HG03575 (cell line): ENCODE measurements around the gene SLC29A1.
"Not testable (repeated sequence)": the region's sequence is repeated elsewhere in the genome, so short reads cannot be mapped to it uniquely, and the experiment has no call there.

Source experiments
- ATAC-seq: cut with Tn5 transposase; IDR thresholded peaks from one replicate; pipeline ENCODE4 v1.9.1; 2021; ENCODE audit not compliant: unreplicated experiment, insufficient number of reproducible peaks, low FRiP score; ENCODE audit errors: extremely low read depth

Gene SLC29A1

DNA sequence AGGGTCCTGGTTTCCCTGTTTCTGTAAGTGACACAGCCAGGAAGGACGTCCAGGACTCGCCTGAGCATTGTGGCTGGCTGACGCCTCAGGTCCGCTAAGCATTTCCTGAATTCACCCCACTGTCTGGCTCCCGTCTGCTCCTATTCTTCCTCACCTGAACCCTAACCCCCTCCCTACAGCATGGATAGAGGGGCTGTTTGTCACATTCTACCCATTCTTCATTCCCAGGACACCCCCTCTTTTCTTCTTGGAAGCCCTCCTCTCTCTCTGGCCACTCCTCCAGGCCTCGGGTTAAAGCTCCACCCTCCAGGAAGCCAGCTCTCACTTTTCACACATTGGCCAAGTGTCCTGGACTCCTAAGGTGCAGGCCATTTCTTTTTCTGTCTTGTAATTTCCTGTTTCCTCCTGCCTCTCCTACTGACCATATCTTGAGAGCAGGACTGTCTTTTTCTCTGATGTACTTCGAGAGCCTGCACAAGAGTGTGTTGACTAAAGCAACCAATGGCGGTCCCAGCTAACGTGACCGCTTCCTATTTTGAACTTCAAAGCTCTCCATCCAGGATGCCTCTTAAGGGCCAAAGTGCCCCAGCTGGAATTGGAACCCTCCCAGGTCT lies 30.9 kb upstream of the SLC29A1 start:
- ATAC-seq = no peak

GRCh38 chr6:44193307-44193910 lies 30.0 kb upstream of the SLC29A1 start:
- ATAC-seq = no peak

GRCh38 chr6:44194326-44194725 lies 29.1 kb upstream of the SLC29A1 start:
- ATAC-seq = no peak

GRCh38 chr6:44196351-44196750 lies 27.0 kb upstream of the SLC29A1 start:
- not testable (repeated sequence) for ATAC-seq

DNA sequence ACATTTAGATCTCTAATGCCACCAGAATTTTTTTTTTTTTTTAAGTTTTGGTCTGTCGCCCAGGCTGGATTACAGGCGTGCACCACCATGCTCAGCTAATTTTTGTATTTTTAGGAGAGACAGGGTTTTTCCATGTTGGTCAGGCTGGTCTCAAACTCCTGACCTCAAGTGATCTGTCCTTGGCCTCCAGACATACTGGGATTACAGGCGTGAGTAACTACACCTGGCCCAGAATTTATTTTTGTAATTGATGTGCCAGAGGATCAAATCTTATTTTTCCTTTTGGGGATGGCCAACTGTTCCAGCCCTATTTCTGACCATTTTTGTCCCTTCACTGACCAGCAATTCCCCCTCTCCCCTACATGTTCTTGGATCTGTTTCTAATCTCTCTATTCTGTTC lies 24.7 kb upstream of the SLC29A1 start:
- no peak for ATAC-seq

GRCh38 chr6:44199883-44200282 lies 23.5 kb upstream of the SLC29A1 start:
- ATAC-seq = no peak

DNA sequence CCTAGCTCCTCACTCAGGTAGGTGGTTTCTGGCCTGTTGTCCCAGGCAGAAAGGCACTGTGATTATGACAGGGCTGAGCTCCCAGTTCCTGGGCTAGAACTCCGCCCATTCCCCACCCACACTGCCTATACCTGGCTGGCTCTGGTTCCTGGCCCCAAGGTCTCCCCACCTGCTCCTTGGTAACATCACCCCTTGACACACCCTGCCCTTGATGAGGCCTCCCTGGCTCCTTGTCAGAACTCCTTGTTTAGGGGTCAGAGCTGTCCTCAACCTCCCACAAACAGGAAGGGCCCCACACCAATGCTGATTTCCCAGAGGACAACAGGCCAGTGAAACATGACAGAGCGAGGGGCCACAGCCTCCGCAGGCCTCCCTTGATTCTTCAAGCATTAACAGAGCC lies 22.2 kb upstream of the SLC29A1 start:
- ATAC-seq = no peak

- no peak for ATAC-seq
These were observed 21.6 kb upstream of the SLC29A1 start for GRCh38 chr6:44201638-44202303.

- ATAC-seq = no peak
These were observed 20.9 kb upstream of the SLC29A1 start for GRCh38 chr6:44202332-44202971.

GRCh38 chr6:44202972-44203750 lies 20.2 kb upstream of the SLC29A1 start:
- no peak for ATAC-seq

- ATAC-seq = no peak
These were observed 19.4 kb upstream of the SLC29A1 start for GRCh38 chr6:44203955-44204354.

- no peak for ATAC-seq
These were observed 15.4 kb upstream of the SLC29A1 start for GRCh38 chr6:44207966-44208365.

DNA sequence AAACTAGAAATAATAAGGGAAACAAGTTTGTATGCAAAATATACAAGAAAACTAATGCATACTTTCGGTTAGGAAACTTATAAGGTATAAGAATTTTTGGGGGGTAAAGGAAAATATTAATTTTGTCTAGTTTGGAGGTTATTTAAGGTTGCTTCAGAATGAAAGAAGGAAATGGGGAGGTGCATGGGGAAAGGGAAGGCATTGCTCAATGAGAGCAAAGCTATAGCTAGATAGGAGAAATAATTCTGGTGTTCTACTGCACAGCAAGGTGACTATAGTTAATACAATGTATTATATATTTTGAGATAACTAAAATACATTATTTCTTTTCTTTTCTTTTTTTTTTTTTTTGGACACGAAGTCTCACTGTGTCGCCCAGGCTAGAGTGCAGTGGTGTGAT lies 12.1 kb upstream of the SLC29A1 start:
- no peak for ATAC-seq

GRCh38 chr6:44214307-44214706 lies 9.1 kb upstream of the SLC29A1 start:
- ATAC-seq = no peak

- no peak for ATAC-seq
These were observed 6.6 kb upstream of the SLC29A1 start, which contains the start of gene MYMX for GRCh38 chr6:44216677-44217331. Gene MYMX (plus strand): TSS chr6:44216926. CDS start chr6:44217472, 546 bp downstream.

DNA sequence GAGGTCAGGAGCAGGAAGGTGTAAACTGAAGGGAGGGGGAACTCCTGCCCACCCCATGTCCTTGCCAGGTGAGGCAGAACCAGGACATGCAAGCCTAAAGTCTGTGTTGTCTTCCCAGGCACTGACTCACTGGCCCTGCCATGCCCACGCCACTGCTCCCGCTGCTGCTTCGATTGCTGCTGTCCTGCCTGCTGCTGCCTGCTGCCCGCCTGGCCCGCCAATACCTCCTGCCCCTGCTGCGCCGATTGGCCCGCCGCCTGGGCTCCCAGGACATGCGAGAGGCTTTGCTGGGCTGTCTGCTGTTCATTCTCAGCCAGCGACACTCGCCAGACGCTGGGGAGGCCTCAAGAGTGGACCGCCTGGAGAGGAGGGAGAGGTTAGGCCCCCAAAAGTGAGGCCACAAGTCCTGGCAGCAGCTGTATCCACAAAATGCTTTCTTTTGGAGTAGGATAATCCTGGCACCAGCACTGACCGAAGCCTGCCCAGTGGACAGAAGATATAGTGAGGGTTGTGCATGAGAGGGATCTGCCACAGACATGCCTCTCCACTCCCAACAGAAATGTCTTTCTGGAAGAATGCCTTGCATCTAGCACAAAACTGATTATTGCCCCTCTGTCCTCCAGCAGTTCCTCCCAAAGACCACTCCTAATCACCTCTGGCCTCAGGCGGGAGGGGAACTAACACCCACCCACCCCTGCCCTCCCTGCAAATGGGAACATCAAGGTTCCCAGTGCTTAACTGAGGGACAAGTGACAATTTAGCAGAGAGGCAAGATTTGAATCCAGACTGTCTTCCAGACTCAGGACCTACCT lies 5.9 kb upstream of the SLC29A1 start:
- no peak for ATAC-seq

DNA sequence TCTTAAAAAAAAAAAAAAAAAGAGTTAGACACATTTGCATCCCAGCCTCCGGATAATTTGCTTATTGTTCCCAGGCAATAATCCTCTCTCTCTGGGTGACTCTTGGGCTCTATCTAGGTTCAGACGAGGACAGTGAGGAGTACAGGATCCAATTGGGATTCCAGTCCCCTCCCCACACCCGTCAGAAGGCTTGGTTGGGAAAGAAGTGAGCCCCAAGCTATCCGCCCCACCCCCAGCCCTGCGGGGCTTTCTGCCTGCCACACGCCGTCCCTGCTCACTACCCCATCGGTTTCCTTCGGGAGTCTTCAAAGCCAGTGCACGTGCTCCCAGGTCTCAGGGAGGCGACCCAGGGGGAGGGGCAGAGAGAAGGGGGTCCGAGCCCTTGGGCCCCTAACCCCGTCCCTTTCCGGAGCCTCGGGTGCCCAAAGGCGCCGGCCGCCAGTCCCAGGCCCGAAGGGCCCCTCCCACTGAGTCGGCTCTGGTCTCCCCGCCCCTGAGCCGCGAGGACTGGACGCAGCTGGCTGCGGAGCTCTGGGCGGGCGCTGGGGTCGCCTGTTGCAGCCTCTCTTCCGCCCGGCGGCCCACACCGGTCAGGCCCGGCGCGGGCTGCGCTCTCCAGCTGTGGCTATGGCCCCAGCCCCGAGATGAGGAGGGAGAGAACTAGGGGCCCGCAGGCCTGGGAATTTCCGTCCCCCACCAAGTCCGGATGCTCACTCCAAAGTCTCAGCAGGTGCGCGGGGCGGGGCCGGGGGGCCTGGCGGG lies 4.2 kb upstream of the SLC29A1 start:
- no peak for ATAC-seq
